ENCODE results near the gene NPAS2.

The NPAS2 gene

GRCh38 chr2:100945930-100946607, 126.1 kb downstream of the NPAS2 start:
- TF ChIP-seq CTCF (IDR thresholded peaks at IDR 0.05; ENCODE audit: control insufficient read depth, insufficient read depth, low read depth, low read length, missing control alignments): no peak
- no peak overlapping the region for H3K4me3 ChIP-seq (ENCODE audit: control insufficient read depth, low read depth, low read length)
- no peak for DNase-seq (ENCODE audit: low read depth)

DNA sequence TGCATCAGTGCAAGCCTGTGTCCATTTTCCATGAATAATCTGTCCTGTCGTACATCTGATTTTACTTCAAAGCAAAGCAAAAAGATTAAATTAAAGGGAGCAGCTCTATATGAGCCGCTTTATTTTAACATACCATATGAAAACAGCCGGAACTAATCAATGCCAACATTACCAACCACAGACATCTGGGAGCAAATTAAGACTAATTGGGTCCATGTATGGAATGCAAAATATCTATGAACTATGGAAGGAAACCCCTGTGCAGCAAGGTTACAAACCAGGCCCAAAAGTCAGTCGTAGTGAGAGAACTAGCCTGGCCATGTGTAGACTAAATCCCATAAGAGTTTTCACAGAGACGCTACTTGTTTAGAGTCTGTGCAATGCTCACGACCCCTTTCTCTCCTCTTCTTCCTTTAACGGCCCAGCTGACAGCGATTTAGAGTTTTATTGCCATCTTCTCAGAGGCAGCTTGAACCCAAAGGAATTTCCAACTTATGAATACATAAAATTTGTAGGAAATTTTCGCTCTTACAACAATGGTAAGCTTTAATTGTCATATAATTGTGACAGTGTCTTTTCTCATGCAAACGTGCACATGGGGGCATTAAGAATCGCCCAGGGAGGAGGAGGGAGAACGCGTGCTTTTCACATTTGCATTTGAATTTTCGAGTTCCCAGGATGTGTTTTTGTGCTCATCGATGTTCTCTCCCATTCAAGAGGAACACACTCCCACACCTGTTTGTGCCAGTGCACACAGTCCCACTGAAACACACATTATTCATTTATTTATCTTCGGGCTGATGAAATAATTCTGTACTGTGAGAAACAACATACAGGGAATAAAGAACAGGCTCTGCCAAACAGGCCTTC, 129.2 kb downstream of the NPAS2 start:
- no peak for DNase-seq (ENCODE audit: low read depth)
- TF ChIP-seq CTCF (IDR thresholded peaks at IDR 0.05; ENCODE audit: control insufficient read depth, insufficient read depth, low read depth, low read length, missing control alignments): no peak
- no peak overlapping the region for H3K4me3 ChIP-seq (ENCODE audit: control insufficient read depth, low read depth, low read length)

DNA sequence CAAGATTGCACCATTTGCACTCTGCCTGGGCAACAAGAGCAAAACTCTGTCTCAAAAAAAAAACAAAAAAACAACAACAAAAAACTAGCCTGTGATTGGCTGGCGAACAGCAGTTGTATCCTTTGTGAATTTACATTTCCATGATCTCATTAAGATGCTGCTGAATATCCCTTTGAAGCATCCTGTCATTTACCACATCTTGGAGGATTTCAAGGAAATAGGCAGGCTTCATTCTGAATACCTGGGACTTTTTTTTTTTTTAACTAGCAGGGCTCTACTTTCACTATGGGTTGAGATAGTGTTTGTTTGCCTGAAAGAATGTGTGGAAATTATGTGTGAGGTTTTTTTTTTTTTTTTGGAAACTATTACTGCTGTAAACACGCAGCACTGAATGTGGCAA, 132.6 kb downstream of the NPAS2 start:
- no peak overlapping the region for H3K4me3 ChIP-seq (ENCODE audit: control insufficient read depth, low read depth, low read length)
- TF ChIP-seq CTCF (IDR thresholded peaks at IDR 0.05; ENCODE audit: control insufficient read depth, insufficient read depth, low read depth, low read length, missing control alignments): no peak
- no peak for DNase-seq (ENCODE audit: low read depth)

DNA sequence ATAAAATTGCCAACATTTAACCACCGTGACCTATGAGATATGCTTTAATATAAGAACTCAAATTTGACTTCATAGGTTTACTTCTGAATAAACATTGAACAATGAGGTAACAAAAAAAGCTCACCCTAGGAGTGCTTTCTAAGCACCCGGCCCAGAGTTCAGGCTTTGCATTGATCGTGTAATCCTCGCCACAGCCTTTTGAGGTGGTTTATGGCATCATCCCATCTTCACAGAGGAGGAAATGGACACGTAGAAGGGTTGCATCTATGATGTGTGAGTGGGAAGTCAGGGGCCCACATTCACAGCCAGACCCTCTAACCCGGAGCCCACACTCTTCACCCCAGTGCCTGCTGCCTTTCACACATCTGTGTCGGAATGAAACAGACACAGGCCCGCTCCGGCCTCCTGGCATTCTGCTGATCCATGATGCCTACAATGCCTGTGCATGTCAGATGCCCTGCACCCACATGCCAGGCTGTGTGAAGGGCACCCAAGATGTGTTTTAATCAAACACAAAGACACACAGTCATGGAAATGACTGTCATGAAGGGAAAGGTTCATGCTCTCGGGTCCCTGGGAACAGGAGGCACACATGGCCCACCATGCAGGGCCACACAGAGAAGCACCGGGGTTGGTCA, 133.6 kb downstream of the NPAS2 start:
- DNase-seq (ENCODE audit: low read depth): no peak
- no peak overlapping the region for H3K4me3 ChIP-seq (ENCODE audit: control insufficient read depth, low read depth, low read length)
- no peak for TF ChIP-seq CTCF (IDR thresholded peaks at IDR 0.05; ENCODE audit: control insufficient read depth, insufficient read depth, low read depth, low read length, missing control alignments)

DNA sequence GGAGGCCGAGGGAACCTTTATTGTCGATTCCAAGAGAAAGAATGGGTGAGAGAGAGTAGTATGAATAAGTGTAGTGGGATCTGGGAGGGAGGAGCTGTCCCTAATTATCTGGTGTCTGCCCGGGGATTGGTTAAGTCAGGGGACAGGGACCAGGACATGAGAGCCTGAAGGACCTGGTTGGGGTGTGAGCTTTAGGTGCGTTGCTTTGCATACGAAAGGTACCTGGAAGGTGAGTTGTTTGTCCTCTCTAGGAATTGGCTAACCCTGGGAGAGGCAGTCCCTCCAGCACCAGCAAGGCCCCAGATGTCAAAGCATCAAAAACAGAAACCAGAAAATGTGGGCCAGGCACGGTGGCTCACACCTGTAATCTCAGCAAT, 134.1 kb downstream of the NPAS2 start:
- no peak overlapping the region for H3K4me3 ChIP-seq (ENCODE audit: control insufficient read depth, low read depth, low read length)
- DNase-seq (ENCODE audit: low read depth): no peak
- TF ChIP-seq CTCF (IDR thresholded peaks at IDR 0.05; ENCODE audit: control insufficient read depth, insufficient read depth, low read depth, low read length, missing control alignments): no peak

- TF ChIP-seq CTCF (IDR thresholded peaks at IDR 0.05; ENCODE audit: control insufficient read depth, insufficient read depth, low read depth, low read length, missing control alignments): no peak
- no peak overlapping the region for H3K4me3 ChIP-seq (ENCODE audit: control insufficient read depth, low read depth, low read length)
- DNase-seq (ENCODE audit: low read depth): no peak
These were observed 135.3 kb downstream of the NPAS2 start for GRCh38 chr2:100955226-100955625.

Measured in AG09309 (cell line).